HepG2 (cell line): ENCODE measurements around the gene NEU4. TPM values are rescaled to one million over a fixed set of nuclear protein-coding genes. Genes with fewer than 3 reads are reported as not detected.

Experiments
- ARID3A ChIP-seq: IDR thresholded peaks from 2 replicates; pipeline ENCODE4 v1.6.1; 2012; ENCODE audit warnings: low read depth, low read length, improper control_type of control experiment
- CREBL2 ChIP-seq: sonication (generic); formaldehyde crosslinking; IDR thresholded peaks from 2 replicates; pipeline ENCODE4 v1.8.1; 2023; ENCODE audit warnings: missing genetic modification reagents, mild to moderate bottlenecking, borderline replicate concordance
- DR1 ChIP-seq: sonication (generic); formaldehyde crosslinking; IDR thresholded peaks from 2 replicates; pipeline ENCODE4 v1.8.0; 2021; ENCODE audit warnings: mild to moderate bottlenecking, missing genetic modification reagents, inconsistent platforms
- GLMP ChIP-seq: sonication (generic); formaldehyde crosslinking; IDR thresholded peaks from 2 replicates; pipeline ENCODE4 v1.9.0; 2021; ENCODE audit warnings: missing genetic modification reagents, mild to moderate bottlenecking, borderline replicate concordance
- HNF4G ChIP-seq, 2 experiments: sonication (generic) in 1 of 2; formaldehyde crosslinking in 1 of 2; IDR thresholded peaks; 2 replicates each; pipeline versions ENCODE4 v1.4.0 to v1.6.1; 2011 to 2020; ENCODE audit warnings: borderline replicate concordance in 2 of 2, low read depth in 2 of 2, mild to moderate bottlenecking in 2 of 2, low read length in 1 of 2, missing genetic modification reagents in 1 of 2, moderate library complexity in 1 of 2
- IRF2 ChIP-seq: IDR thresholded peaks from 2 replicates; pipeline ENCODE4 v1.6.1; 2018; ENCODE audit warnings: missing genetic modification reagents, missing compliant biosample characterization
- PAF1 ChIP-seq: IDR thresholded peaks from 2 replicates; pipeline ENCODE4 v1.6.1; 2016; ENCODE audit warnings: missing genetic modification reagents, missing compliant biosample characterization
- PCBP2 ChIP-seq: fragments of 200-400 bp; formaldehyde crosslinking; optimal IDR thresholded peaks from 2 replicates; pipeline ENCODE3; 2018; ENCODE audit warnings: low read length, low read depth; ENCODE audit not compliant: poor library complexity, severe bottlenecking
- PLRG1 ChIP-seq: fragments of 450-650 bp; conservative IDR thresholded peaks from 2 replicates; pipeline ENCODE4 v1.6.1; 2016
- ZBTB38 ChIP-seq: sonication (generic); formaldehyde crosslinking; IDR thresholded peaks from 2 replicates; pipeline ENCODE4 v1.5.1; 2020; ENCODE audit warnings: mild to moderate bottlenecking, missing genetic modification reagents
- ZNF281 ChIP-seq: sonication (generic); formaldehyde crosslinking; IDR thresholded peaks from 2 replicates; pipeline ENCODE4 v1.4.0; 2020; ENCODE audit warnings: missing genetic modification reagents, borderline replicate concordance
- ZNF484 ChIP-seq: sonication (generic); formaldehyde crosslinking; IDR thresholded peaks from 2 replicates; pipeline ENCODE4 v1.5.1; 2020; ENCODE audit warnings: mild to moderate bottlenecking, low read depth, missing genetic modification reagents, borderline replicate concordance
- ZNF496 ChIP-seq: sonication (generic); formaldehyde crosslinking; IDR thresholded peaks from 2 replicates; pipeline ENCODE4 v1.8.1; 2023; ENCODE audit warnings: mild to moderate bottlenecking, moderate library complexity, missing genetic modification reagents; ENCODE audit not compliant: insufficient replicate concordance
- ZNF816 ChIP-seq: sonication (generic); formaldehyde crosslinking; IDR thresholded peaks from 2 replicates; pipeline ENCODE4 v1.8.0; 2022; ENCODE audit warnings: missing genetic modification reagents, mild to moderate bottlenecking, borderline replicate concordance
- ZSCAN9 ChIP-seq: IDR thresholded peaks from 2 replicates; pipeline ENCODE4 v1.6.1; 2016; ENCODE audit warnings: borderline replicate concordance
- polyA plus RNA-seq, 8 experiments: library from polyadenylated mRNA; depleted of rRNA in 3 of 8; stranded (reverse) in 7 of 8; unstranded in 1 of 8; fragments of >200 nt; fragmentation: Illumina TruSeq in 4 of 8; extraction: Trizol in 4 of 8; gene quantifications; 2 replicates each; pipeline versions ENCODE4 v1.2.1 to v1.2.3, GENCODE V29; 2011 to 2016; ENCODE audit warnings: low read depth in 4 of 8, missing spikeins in 1 of 8, mixed read lengths in 1 of 8; ENCODE audit not compliant: insufficient read depth in 1 of 8
- total RNA-seq, 5 experiments: library from RNA; depleted of rRNA; stranded (reverse); fragments of >200 nt; fragmentation: Illumina TruSeq; extraction: Trizol; gene quantifications; 2 replicates each; pipeline ENCODE4 v1.2.3, GENCODE V29; 2016; ENCODE audit warnings: low read depth in 1 of 5
- TF ChIP-seq, protein P1 (sequence below): sonication (generic); formaldehyde crosslinking; IDR thresholded peaks from 2 replicates; pipeline ENCODE4 v1.5.1; 2020; ENCODE audit warnings: missing genetic modification reagents, mild to moderate bottlenecking, borderline replicate concordance
- TF ChIP-seq, protein P2 (sequence below): sonication (generic); formaldehyde crosslinking; IDR thresholded peaks from 2 replicates; pipeline ENCODE4 v1.4.0; 2020; ENCODE audit warnings: mild to moderate bottlenecking, missing genetic modification reagents, borderline replicate concordance

NEU4 gene
- total and polyA plus RNA-seq, 2 of the 13 experiments (the other 11 are each of a cell fraction or from before 2014, with no cell fraction given), result 53.5 to 107 TPM

- no peak for TF ChIP-seq ZSCAN9 (CRISPR knock-in tag)
- TF ChIP-seq HNF4G (IDR thresholded peaks at IDR 0.05; ENCODE audit: borderline replicate concordance, low read depth, low read length), result peak; percentile 42; the same call in 1 of the 2 replicates
- TF ChIP-seq HNF4G (CRISPR knock-in tag; IDR thresholded peaks at IDR 0.05; ENCODE audit: borderline replicate concordance, low read depth), result no peak
- TF ChIP-seq ZNF484 (CRISPR knock-in tag), result no peak
- TF ChIP-seq GLMP (CRISPR knock-in tag), result peak; percentile 84; the same call in 1 of the 2 replicates
- peak; percentile 7; the same call in 1 of the 2 replicates for TF ChIP-seq DR1 (CRISPR knock-in tag)
- TF ChIP-seq, protein P1, sequence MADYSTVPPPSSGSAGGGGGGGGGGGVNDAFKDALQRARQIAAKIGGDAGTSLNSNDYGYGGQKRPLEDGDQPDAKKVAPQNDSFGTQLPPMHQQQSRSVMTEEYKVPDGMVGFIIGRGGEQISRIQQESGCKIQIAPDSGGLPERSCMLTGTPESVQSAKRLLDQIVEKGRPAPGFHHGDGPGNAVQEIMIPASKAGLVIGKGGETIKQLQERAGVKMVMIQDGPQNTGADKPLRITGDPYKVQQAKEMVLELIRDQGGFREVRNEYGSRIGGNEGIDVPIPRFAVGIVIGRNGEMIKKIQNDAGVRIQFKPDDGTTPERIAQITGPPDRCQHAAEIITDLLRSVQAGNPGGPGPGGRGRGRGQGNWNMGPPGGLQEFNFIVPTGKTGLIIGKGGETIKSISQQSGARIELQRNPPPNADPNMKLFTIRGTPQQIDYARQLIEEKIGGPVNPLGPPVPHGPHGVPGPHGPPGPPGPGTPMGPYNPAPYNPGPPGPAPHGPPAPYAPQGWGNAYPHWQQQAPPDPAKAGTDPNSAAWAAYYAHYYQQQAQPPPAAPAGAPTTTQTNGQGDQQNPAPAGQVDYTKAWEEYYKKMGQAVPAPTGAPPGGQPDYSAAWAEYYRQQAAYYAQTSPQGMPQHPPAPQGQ (CRISPR knock-in tag), result no peak
- TF ChIP-seq PAF1, result no peak; the same call in 1 of the 2 replicates
- no peak for TF ChIP-seq ZNF496 (CRISPR knock-in tag)
- TF ChIP-seq ZNF281 (CRISPR knock-in tag), result peak; percentile 59; the same call in 1 of the 2 replicates
- TF ChIP-seq PCBP2, result no peak
- no peak for TF ChIP-seq PLRG1
- peak; percentile 36; the same call in 1 of the 2 replicates for TF ChIP-seq ZBTB38 (CRISPR knock-in tag)
- TF ChIP-seq, protein P2, sequence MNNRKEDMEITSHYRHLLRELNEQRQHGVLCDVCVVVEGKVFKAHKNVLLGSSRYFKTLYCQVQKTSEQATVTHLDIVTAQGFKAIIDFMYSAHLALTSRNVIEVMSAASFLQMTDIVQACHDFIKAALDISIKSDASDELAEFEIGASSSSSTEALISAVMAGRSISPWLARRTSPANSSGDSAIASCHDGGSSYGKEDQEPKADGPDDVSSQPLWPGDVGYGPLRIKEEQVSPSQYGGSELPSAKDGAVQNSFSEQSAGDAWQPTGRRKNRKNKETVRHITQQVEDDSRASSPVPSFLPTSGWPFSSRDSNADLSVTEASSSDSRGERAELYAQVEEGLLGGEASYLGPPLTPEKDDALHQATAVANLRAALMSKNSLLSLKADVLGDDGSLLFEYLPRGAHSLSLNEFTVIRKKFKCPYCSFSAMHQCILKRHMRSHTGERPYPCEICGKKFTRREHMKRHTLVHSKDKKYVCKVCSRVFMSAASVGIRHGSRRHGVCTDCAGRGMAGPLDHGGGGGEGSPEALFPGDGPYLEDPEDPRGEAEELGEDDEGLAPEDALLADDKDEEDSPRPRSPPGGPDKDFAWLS (CRISPR knock-in tag), result no peak
- TF ChIP-seq ZNF816 (CRISPR knock-in tag), result no peak
- no peak; the same call in 1 of the 2 replicates for TF ChIP-seq CREBL2 (CRISPR knock-in tag)
- TF ChIP-seq ARID3A, result no peak
- TF ChIP-seq IRF2, result no peak; the same call in 1 of the 2 replicates
Observed at GRCh38 chr2:241771286-241772062, 37.5 kb upstream of the NEU4 start (continued).
